CD4-positive, alpha-beta memory T cell (primary cell): ENCODE results near the gene ANAPC10. TPM values are rescaled to one million over a fixed set of nuclear protein-coding genes. Genes with fewer than 3 reads are reported as not detected.

Experiments used
- CTCF ChIA-PET: fragments of 350-600 bp; sonication (Branson Sonifier 250); formaldehyde crosslinking; loops from one replicate; lab custom pipeline; 2021; ENCODE audit warnings: inconsistent platforms; ENCODE audit not compliant: partially characterized antibody; lab: Charles Lee
- POLR2A ChIA-PET: fragments of 350-600 bp; sonication (Branson Sonifier 250); formaldehyde crosslinking; loops from one replicate; lab custom pipeline; 2021; ENCODE audit not compliant: partially characterized antibody; lab: Charles Lee
- DNase-seq, 5 donors: peaks; one replicate each; pipeline versions ENCODE4 v3.0.0 to v3.0.0-alpha.2; 2020 to 2022; ENCODE audit warnings: mixed read lengths in 1 of 5
- H3K27ac ChIP-seq: one replicate; pipeline ENCODE4 v1.7.0; 2013; ENCODE audit warnings: low read depth, low read length
- H3K27me3 ChIP-seq: 2 replicates; pipeline ENCODE4 v1.7.0; 2013; ENCODE audit warnings: mild to moderate bottlenecking, low read length, moderate library complexity; ENCODE audit not compliant: insufficient read depth
- H3K36me3 ChIP-seq: 2 replicates; pipeline ENCODE4 v1.7.0; 2013; ENCODE audit warnings: mild to moderate bottlenecking, low read length, moderate library complexity; ENCODE audit not compliant: insufficient read depth
- H3K4me1 ChIP-seq: 2 replicates; pipeline ENCODE4 v1.7.0; 2013; ENCODE audit warnings: mild to moderate bottlenecking, low read length, moderate library complexity; ENCODE audit not compliant: insufficient read depth
- H3K4me3 ChIP-seq, 2 donors: one replicate each; pipeline ENCODE4 v1.7.0; 2013; ENCODE audit warnings: low read length in 2 of 2, mild to moderate bottlenecking in 1 of 2
- H3K9me3 ChIP-seq, 2 donors: one replicate each; pipeline ENCODE4 v1.7.0; 2013; ENCODE audit warnings: low read length in 2 of 2, control low read depth in 1 of 2; ENCODE audit not compliant: control insufficient read depth in 1 of 2
- H3K27ac Mint-ChIP-seq, 7 donors: one replicate each; pipeline ENCODE4 v1.8.0; 2020 to 2021; ENCODE audit warnings: mixed read lengths in 7 of 7, mild to moderate bottlenecking in 6 of 7, inconsistent platforms in 3 of 7, moderate library complexity in 3 of 7
- H3K27me3 Mint-ChIP-seq, 2 donors: one replicate each; pipeline ENCODE4 v1.8.0; 2020 to 2021; ENCODE audit warnings: mixed read lengths in 2 of 2
- H3K36me3 Mint-ChIP-seq, 2 donors: one replicate each; pipeline ENCODE4 v1.8.0; 2020 to 2021; ENCODE audit warnings: mixed read lengths in 2 of 2, inconsistent platforms in 1 of 2, mild to moderate bottlenecking in 1 of 2
- H3K4me1 Mint-ChIP-seq, 4 donors: one replicate each; pipeline ENCODE4 v1.8.0; 2020 to 2021; ENCODE audit warnings: mixed read lengths in 4 of 4, mild to moderate bottlenecking in 1 of 4
- H3K4me3 Mint-ChIP-seq, 8 donors: one replicate each; pipeline ENCODE4 v1.8.0; 2020 to 2021; ENCODE audit warnings: mixed read lengths in 8 of 8, mild to moderate bottlenecking in 7 of 8, moderate library complexity in 6 of 8, inconsistent platforms in 3 of 8
- H3K9me3 Mint-ChIP-seq, 8 donors: one replicate each; pipeline ENCODE4 v1.8.0; 2020 to 2021; ENCODE audit warnings: mixed read lengths in 8 of 8, mild to moderate bottlenecking in 5 of 8, inconsistent platforms in 3 of 8, moderate library complexity in 1 of 8
- intact Hi-C: fragments of 100-400 bp; cut with micrococcal nuclease; formaldehyde crosslinking; loops from one replicate; pipeline ENCODE4 v1.15.1; 2023
- polyA plus RNA-seq, 2 donors: library from polyadenylated mRNA; unstranded; fragments of 300-500 nt; fragmentation: Illumina TruSeq; gene quantifications; one replicate each; pipeline ENCODE4 v1.2.3, GENCODE V29; 2021
- total RNA-seq, 2 experiments: library from RNA; stranded (reverse); gene quantifications; one replicate each; pipeline ENCODE4 v1.2.3, GENCODE V29; 2021

The ANAPC10 gene
- total and polyA plus RNA-seq, 4 experiments from 2014 or later: 14.8 to 40.1 (median 25.6) TPM

- peaks cover 59% of the 10 kb centered on the region for H3K4me1 ChIP-seq
- H3K36me3 ChIP-seq: peaks cover 8% of the 10 kb centered on the region
- no peaks in the 10 kb centered on the region for H3K27me3 ChIP-seq
- POLR2A ChIA-PET: interaction anchor here (0.6 to 3.0 kb wide), 15 partner anchors 10 to 1584 kb away, joined by 3 to 51 read pairs (median 5); partner anchors contain the start of genes MMAA, OTUD4 and SMARCA5
- peak in 1 of 5 donors; percentile 73 for DNase-seq
- H3K27ac ChIP-seq: peak overlapping the region; percentile 83
- H3K4me3 ChIP-seq: peak overlapping the region; percentile 82 to 96
- peaks cover 18 to 38% of the 10 kb centered on the region in 2 donors for H3K36me3 Mint-ChIP-seq
- no peaks in the 10 kb centered on the region for H3K9me3 ChIP-seq
- H3K9me3 Mint-ChIP-seq: peaks cover 0 to 3% (median 0%) of the 10 kb centered on the region in 8 donors
- CTCF ChIA-PET: interaction anchor here (1.3 to 2.2 kb wide), 5 partner anchors 27 to 520 kb away, joined by 4 to 10 read pairs (median 5); partner anchors contain the start of genes MMAA and OTUD4
- H3K27me3 Mint-ChIP-seq: no peaks in the 10 kb centered on the region
- peak overlapping the region; percentile 91 to 98 (median 97) for H3K4me3 Mint-ChIP-seq
- intact Hi-C loops: loop anchor here (1.0 to 10.0 kb wide), 7 partner anchors 20 to 1914 kb away; partner anchors contain the start of genes LSM6, MMAA, OTUD4 and SMARCA5
- peaks cover 23 to 47% (median 32%) of the 10 kb centered on the region in 4 donors for H3K4me1 Mint-ChIP-seq
- H3K27ac Mint-ChIP-seq: peak overlapping the region; percentile 97 to 99 (median 99)
These were observed 660 bp upstream of the ANAPC10 start for GRCh38 chr4:145098675-145099037.

- H3K27ac Mint-ChIP-seq: peak overlapping the region; percentile 97 to 99 (median 99)
- no peaks in the 10 kb centered on the region for H3K27me3 Mint-ChIP-seq
- CTCF ChIA-PET: interaction anchor here (1.3 to 2.2 kb wide), 3 partner anchors 82 to 521 kb away, joined by 4 to 10 read pairs (median 6); partner anchors contain the start of genes MMAA and OTUD4
- POLR2A ChIA-PET: interaction anchor here (0.9 to 3.0 kb wide), 12 partner anchors 14 to 1538 kb away, joined by 3 to 51 read pairs (median 5); partner anchors contain the start of genes MMAA and OTUD4
- intact Hi-C loops: loop anchor here (10.0 kb wide), 1 partner anchor 1077 kb away; the partner anchor contains the start of gene LSM6
- DNase-seq: no peak
- Histone ChIP-seq H3K36me3 (peaks cover 17% of the 10 kb centered on the region), H3K9me3 (no peaks in the 10 kb centered on the region), H3K27ac (peak overlapping the region; percentile 83), H3K4me3 (peak overlapping the region; percentile 82 to 96), H3K4me1 (peaks cover 46% of the 10 kb centered on the region), H3K27me3 (no peaks in the 10 kb centered on the region)
- H3K4me3 Mint-ChIP-seq: peak overlapping the region; percentile 91 to 98 (median 97)
- H3K36me3 Mint-ChIP-seq: peaks cover 31 to 50% of the 10 kb centered on the region in 2 donors
- H3K4me1 Mint-ChIP-seq: peaks cover 22 to 47% (median 41%) of the 10 kb centered on the region in 4 donors
- peaks cover 0 to 6% (median 1%) of the 10 kb centered on the region in 8 donors for H3K9me3 Mint-ChIP-seq
These were observed 620 bp downstream of the ANAPC10 start for GRCh38 chr4:145097331-145097820.

- ChIA-PET CTCF (no interaction called here), POLR2A (no interaction called here)
- DNase-seq: no peak
- no peak overlapping the region for H3K4me3 ChIP-seq
- H3K27ac Mint-ChIP-seq: peak overlapping the region in 1 of 7 donors; percentile 62
- H3K9me3 ChIP-seq: no peaks in the 10 kb centered on the region
- H3K9me3 Mint-ChIP-seq: peaks cover 0 to 6% (median 1%) of the 10 kb centered on the region in 8 donors
- peaks cover 23 to 58% (median 35%) of the 10 kb centered on the region in 4 donors for H3K4me1 Mint-ChIP-seq
- no peak overlapping the region for H3K4me3 Mint-ChIP-seq
- peaks cover 25% of the 10 kb centered on the region for H3K36me3 ChIP-seq
- intact Hi-C loops: loop anchor here (10.0 kb wide), 1 partner anchor 1081 kb away; the partner anchor contains the start of gene LSM6
- H3K27ac ChIP-seq: no peak overlapping the region
- peaks cover 11% of the 10 kb centered on the region for H3K4me1 ChIP-seq
- H3K27me3 ChIP-seq: no peaks in the 10 kb centered on the region
- H3K36me3 Mint-ChIP-seq: peaks cover 57 to 68% of the 10 kb centered on the region in 2 donors
- H3K27me3 Mint-ChIP-seq: no peaks in the 10 kb centered on the region
These were observed 4.4 kb downstream of the ANAPC10 start for GRCh38 chr4:145093638-145094037.

GRCh38 chr4:145090380-145090779 lies 7.6 kb downstream of the ANAPC10 start:
- H3K27me3 Mint-ChIP-seq: no peaks in the 10 kb centered on the region
- no peaks in the 10 kb centered on the region for H3K4me1 ChIP-seq
- no peaks in the 10 kb centered on the region for H3K9me3 ChIP-seq
- H3K4me3 Mint-ChIP-seq: no peak overlapping the region
- no peak for DNase-seq
- ChIA-PET CTCF (no interaction called here), POLR2A (no interaction called here)
- no peak overlapping the region for H3K27ac ChIP-seq
- peaks cover 77 to 78% of the 10 kb centered on the region in 2 donors for H3K36me3 Mint-ChIP-seq
- intact Hi-C loops: loop anchor here (10.0 kb wide), 1 partner anchor 1084 kb away; the partner anchor contains the start of gene LSM6
- H3K4me3 ChIP-seq: no peak overlapping the region
- H3K9me3 Mint-ChIP-seq: peaks cover 0 to 6% (median 1%) of the 10 kb centered on the region in 8 donors
- H3K36me3 ChIP-seq: peaks cover 25% of the 10 kb centered on the region
- H3K27ac Mint-ChIP-seq: peak overlapping the region in 1 of 7 donors; percentile 3
- peaks cover 18 to 48% (median 25%) of the 10 kb centered on the region in 4 donors for H3K4me1 Mint-ChIP-seq
- H3K27me3 ChIP-seq: no peaks in the 10 kb centered on the region

- POLR2A ChIA-PET: no interaction called here
These were observed 13.9 kb downstream of the ANAPC10 start for GRCh38 chr4:145083891-145084605.

GRCh38 chr4:145081756-145082155 lies 16.2 kb downstream of the ANAPC10 start:
- H3K27ac Mint-ChIP-seq: no peak overlapping the region
- intact Hi-C loops: no loop called here
- H3K4me3 ChIP-seq: no peak overlapping the region
- POLR2A ChIA-PET: no interaction called here
- peaks cover 41 to 45% of the 10 kb centered on the region in 2 donors for H3K36me3 Mint-ChIP-seq
- peaks cover 0 to 2% (median 0%) of the 10 kb centered on the region in 8 donors for H3K9me3 Mint-ChIP-seq
- no peaks in the 10 kb centered on the region for H3K36me3 ChIP-seq
- no peaks in the 10 kb centered on the region for H3K9me3 ChIP-seq
- no peaks in the 10 kb centered on the region for H3K27me3 Mint-ChIP-seq
- CTCF ChIA-PET: no interaction called here
- peaks cover 15 to 32% (median 19%) of the 10 kb centered on the region in 4 donors for H3K4me1 Mint-ChIP-seq
- no peak overlapping the region for H3K27ac ChIP-seq
- H3K27me3 ChIP-seq: no peaks in the 10 kb centered on the region
- DNase-seq: no peak
- peaks cover 4% of the 10 kb centered on the region for H3K4me1 ChIP-seq
- no peak overlapping the region for H3K4me3 Mint-ChIP-seq

More at GRCh38 chr4:145083891-145084605, 13.9 kb downstream of the ANAPC10 start:
- Histone ChIP-seq H3K4me1 (no peaks in the 10 kb centered on the region), H3K4me3 (no peak overlapping the region), H3K36me3 (no peaks in the 10 kb centered on the region), H3K27me3 (no peaks in the 10 kb centered on the region), H3K9me3 (no peaks in the 10 kb centered on the region), H3K27ac (no peak overlapping the region)
- no peak overlapping the region for H3K4me3 Mint-ChIP-seq
- H3K27me3 Mint-ChIP-seq: no peaks in the 10 kb centered on the region
- peaks cover 6 to 22% (median 18%) of the 10 kb centered on the region in 4 donors for H3K4me1 Mint-ChIP-seq
- intact Hi-C loops: no loop called here
- DNase-seq: no peak
- CTCF ChIA-PET: no interaction called here
- H3K9me3 Mint-ChIP-seq: no peaks in the 10 kb centered on the region
- peaks cover 42 to 44% of the 10 kb centered on the region in 2 donors for H3K36me3 Mint-ChIP-seq
- H3K27ac Mint-ChIP-seq: peak overlapping the region in 2 of 7 donors; percentile 19 to 39

- no peak overlapping the region for H3K27ac Mint-ChIP-seq
- H3K27ac ChIP-seq: no peak overlapping the region
- POLR2A ChIA-PET: no interaction called here
- CTCF ChIA-PET: no interaction called here
- intact Hi-C loops: no loop called here
- H3K36me3 ChIP-seq: no peaks in the 10 kb centered on the region
- peaks cover 39 to 42% of the 10 kb centered on the region in 2 donors for H3K36me3 Mint-ChIP-seq
- no peak overlapping the region for H3K4me3 ChIP-seq
- no peaks in the 10 kb centered on the region for H3K27me3 ChIP-seq
- H3K4me1 ChIP-seq: peaks cover 4% of the 10 kb centered on the region
- no peaks in the 10 kb centered on the region for H3K27me3 Mint-ChIP-seq
- no peak overlapping the region for H3K4me3 Mint-ChIP-seq
- peaks cover 0 to 2% (median 0%) of the 10 kb centered on the region in 8 donors for H3K9me3 Mint-ChIP-seq
- no peaks in the 10 kb centered on the region for H3K9me3 ChIP-seq
- DNase-seq: no peak
- peaks cover 20 to 29% (median 24%) of the 10 kb centered on the region in 4 donors for H3K4me1 Mint-ChIP-seq
These were observed 21.5 kb downstream of the ANAPC10 start for GRCh38 chr4:145076469-145076855.
